Chondrocyte (in vitro differentiated cells): ENCODE measurements around the gene NDP. TPM values are rescaled to one million over a fixed set of nuclear protein-coding genes. Genes with fewer than 3 reads are reported as not detected.

Experiments
- DNase-seq: peaks from one replicate; pipeline ENCODE4 v3.0.0; 2021; ENCODE audit warnings: mixed read lengths, low spot score
- H3K27ac Mint-ChIP-seq: one replicate; pipeline ENCODE4 v1.8.0; 2021; ENCODE audit warnings: mild to moderate bottlenecking, moderate library complexity, mixed read lengths; ENCODE audit not compliant: unreplicated experiment
- H3K27me3 Mint-ChIP-seq: 2 replicates; pipeline ENCODE4 v1.8.0; 2021; ENCODE audit warnings: low read depth, mixed read lengths
- H3K36me3 Mint-ChIP-seq: 2 replicates; pipeline ENCODE4 v1.8.0; 2021; ENCODE audit warnings: low read depth, mixed read lengths
- H3K4me1 Mint-ChIP-seq: 2 replicates; pipeline ENCODE4 v1.8.0; 2021; ENCODE audit warnings: low read depth, mild to moderate bottlenecking, mixed read lengths
- H3K4me3 Mint-ChIP-seq: one replicate; pipeline ENCODE4 v1.8.0; 2021; ENCODE audit warnings: mild to moderate bottlenecking, moderate library complexity, mixed read lengths; ENCODE audit not compliant: unreplicated experiment
- H3K9me3 Mint-ChIP-seq: 2 replicates; pipeline ENCODE4 v1.8.0; 2021; ENCODE audit warnings: low read depth, mixed read lengths
- CTCF ChIP-seq: fragments of 200-600 bp; sonication (generic); IDR thresholded peaks from 2 replicates; pipeline ENCODE4 v1.5.0; 2021; ENCODE audit warnings: antibody characterized with exemption, mild to moderate bottlenecking, moderate library complexity
- total RNA-seq: library from RNA; stranded (reverse); gene quantifications from 3 replicates; pipeline ENCODE4 v1.2.1, GENCODE V29; 2021

Gene NDP
- total RNA-seq, 1 donor from 2014 or later: 1.5 TPM

- no peak overlapping the region for H3K27ac Mint-ChIP-seq
- H3K4me3 Mint-ChIP-seq: no peak overlapping the region
Measured at GRCh38 chrX:43985511-43985910, 12.3 kb upstream of the NDP start.

GRCh38 chrX:43978226-43978625, 5.0 kb upstream of the NDP start:
- peaks cover 8% of the 10 kb centered on the region for H3K4me1 Mint-ChIP-seq

More at GRCh38 chrX:43985511-43985910, 12.3 kb upstream of the NDP start:
- no peaks in the 10 kb centered on the region for H3K36me3 Mint-ChIP-seq
- no peak for DNase-seq
- no peak for TF ChIP-seq CTCF
- no peaks in the 10 kb centered on the region for H3K4me1 Mint-ChIP-seq
- peaks cover 4% of the 10 kb centered on the region for H3K9me3 Mint-ChIP-seq
- no peaks in the 10 kb centered on the region for H3K27me3 Mint-ChIP-seq

GRCh38 chrX:43976205-43976604, 3.0 kb upstream of the NDP start:
- H3K27ac Mint-ChIP-seq: no peak overlapping the region
- H3K27me3 Mint-ChIP-seq: peaks cover 5% of the 10 kb centered on the region
- no peak for TF ChIP-seq CTCF
- no peak for DNase-seq
- H3K36me3 Mint-ChIP-seq: no peaks in the 10 kb centered on the region
- no peak overlapping the region for H3K4me3 Mint-ChIP-seq
- peaks cover 6% of the 10 kb centered on the region for H3K9me3 Mint-ChIP-seq
- peaks cover 9% of the 10 kb centered on the region for H3K4me1 Mint-ChIP-seq

More at GRCh38 chrX:43978226-43978625, 5.0 kb upstream of the NDP start:
- no peak for TF ChIP-seq CTCF
- no peak for DNase-seq
- no peaks in the 10 kb centered on the region for H3K36me3 Mint-ChIP-seq
- H3K27me3 Mint-ChIP-seq: peaks cover 5% of the 10 kb centered on the region
- peaks cover 6% of the 10 kb centered on the region for H3K9me3 Mint-ChIP-seq
- H3K27ac Mint-ChIP-seq: no peak overlapping the region
- H3K4me3 Mint-ChIP-seq: no peak overlapping the region

GRCh38 chrX:43975796-43976195, 2.6 kb upstream of the NDP start:
- no peak for DNase-seq
- Mint-ChIP-seq H3K9me3 (peaks cover 3% of the 10 kb centered on the region), H3K4me1 (peaks cover 9% of the 10 kb centered on the region), H3K27me3 (peaks cover 5% of the 10 kb centered on the region), H3K27ac (no peak overlapping the region), H3K4me3 (no peak overlapping the region), H3K36me3 (no peaks in the 10 kb centered on the region)
- no peak for TF ChIP-seq CTCF

- Mint-ChIP-seq H3K4me1 (peaks cover 13% of the 10 kb centered on the region), H3K27ac (no peak overlapping the region), H3K27me3 (peaks cover 5% of the 10 kb centered on the region), H3K36me3 (no peaks in the 10 kb centered on the region), H3K4me3 (no peak overlapping the region), H3K9me3 (peaks cover 3% of the 10 kb centered on the region)
- TF ChIP-seq CTCF: no peak
- no peak for DNase-seq
Measured at GRCh38 chrX:43974741-43975465, 1.7 kb upstream of the NDP start.
